Prostate gland (tissue), 2 donors: ENCODE measurements around the gene VAV2.

Experiments
- POLR2A ChIP-seq: fragments of 450-650 bp; IDR thresholded peaks from one replicate; pipeline ENCODE4 v1.6.1; 2016; ENCODE audit warnings: antibody characterized with exemption, mild to moderate bottlenecking
- POLR2AphosphoS5 ChIP-seq: sonication (generic); formaldehyde crosslinking; IDR thresholded peaks from one replicate; pipeline ENCODE4 v1.6.1; 2017; ENCODE audit warnings: antibody characterized with exemption
- TF ChIP-seq, protein P1 (sequence below), 4 experiments: fragments of 200-600 bp in 2 of 4; fragments of 450-650 bp in 2 of 4; sonication (generic) in 2 of 4; IDR thresholded peaks; 1 replicate in 3 of 4; 2 replicates in 1 of 4; pipeline ENCODE4 v1.5.1; 2016 to 2019; ENCODE audit warnings: antibody characterized with exemption in 4 of 4, mild to moderate bottlenecking in 2 of 4, moderate library complexity in 2 of 4

DNA sequence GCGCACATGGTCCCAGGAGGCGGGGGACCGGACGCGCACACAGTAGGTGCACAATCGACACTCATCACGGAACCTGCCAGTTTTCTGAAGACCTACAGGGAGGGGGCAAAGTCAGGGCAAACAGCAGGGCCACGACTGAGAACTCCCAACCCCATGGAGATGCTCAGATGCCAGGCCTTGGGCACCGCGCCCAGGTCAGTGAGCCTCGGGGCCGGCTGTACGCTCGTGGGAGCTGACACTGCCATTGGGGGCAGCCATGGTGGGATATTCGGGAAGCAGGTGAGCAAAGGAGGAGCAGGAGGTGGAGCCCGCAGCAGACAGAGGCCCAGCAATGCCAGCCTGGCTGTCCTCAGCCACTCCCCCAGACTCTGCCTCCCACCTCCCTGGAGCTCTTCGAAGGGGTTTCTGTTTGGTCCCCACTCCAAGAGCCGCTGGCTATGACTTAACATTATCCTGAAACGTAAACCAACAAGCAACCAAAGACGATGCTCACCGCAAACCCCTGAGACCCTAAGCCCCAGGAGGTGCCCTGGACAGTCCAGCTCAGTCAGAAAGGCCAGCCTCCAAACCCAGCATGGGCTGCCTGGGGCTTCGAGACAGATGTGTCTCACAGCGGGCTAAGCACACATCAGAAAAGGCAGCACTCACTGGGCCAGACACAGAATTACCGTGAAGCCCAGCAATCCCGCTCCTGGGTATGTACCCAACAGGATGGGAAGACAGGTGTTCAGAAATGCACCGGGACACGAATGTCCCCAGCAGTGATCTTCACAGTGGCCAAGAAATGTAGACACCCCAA is 78.4 kb downstream of the VAV2 start:
- TF ChIP-seq POLR2AphosphoS5 (no peak), POLR2A (no peak)
- TF ChIP-seq, protein P1, sequence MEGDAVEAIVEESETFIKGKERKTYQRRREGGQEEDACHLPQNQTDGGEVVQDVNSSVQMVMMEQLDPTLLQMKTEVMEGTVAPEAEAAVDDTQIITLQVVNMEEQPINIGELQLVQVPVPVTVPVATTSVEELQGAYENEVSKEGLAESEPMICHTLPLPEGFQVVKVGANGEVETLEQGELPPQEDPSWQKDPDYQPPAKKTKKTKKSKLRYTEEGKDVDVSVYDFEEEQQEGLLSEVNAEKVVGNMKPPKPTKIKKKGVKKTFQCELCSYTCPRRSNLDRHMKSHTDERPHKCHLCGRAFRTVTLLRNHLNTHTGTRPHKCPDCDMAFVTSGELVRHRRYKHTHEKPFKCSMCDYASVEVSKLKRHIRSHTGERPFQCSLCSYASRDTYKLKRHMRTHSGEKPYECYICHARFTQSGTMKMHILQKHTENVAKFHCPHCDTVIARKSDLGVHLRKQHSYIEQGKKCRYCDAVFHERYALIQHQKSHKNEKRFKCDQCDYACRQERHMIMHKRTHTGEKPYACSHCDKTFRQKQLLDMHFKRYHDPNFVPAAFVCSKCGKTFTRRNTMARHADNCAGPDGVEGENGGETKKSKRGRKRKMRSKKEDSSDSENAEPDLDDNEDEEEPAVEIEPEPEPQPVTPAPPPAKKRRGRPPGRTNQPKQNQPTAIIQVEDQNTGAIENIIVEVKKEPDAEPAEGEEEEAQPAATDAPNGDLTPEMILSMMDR (IDR thresholded peaks at IDR 0.05): no peak
